H4 (cell line): ENCODE results near the gene CAMKMT. TPM values are rescaled to one million over a fixed set of nuclear protein-coding genes. Genes with fewer than 3 reads are reported as not detected.

ENCODE experiments used
- DNase-seq: peaks from one replicate; pipeline ENCODE4 v3.0.0-alpha.2; 2015; ENCODE audit warnings: low spot score
- total RNA-seq: library from RNA; depleted of rRNA; stranded (reverse); fragments of >200 nt; shearing (Covaris generic); gene quantifications from 2 replicates; pipeline ENCODE4 v1.2.3, GENCODE V29; 2014

The CAMKMT gene
- total RNA-seq, 1 experiment from 2014 or later: 4.5 TPM

- no peak for DNase-seq
Observed at GRCh38 chr2:44770221-44771195, 408.8 kb downstream of the CAMKMT start.

GRCh38 chr2:44771522-44771921 lies 409.8 kb downstream of the CAMKMT start:
- DNase-seq: no peak

- no peak for DNase-seq
Observed at GRCh38 chr2:44772131-44772530, 410.4 kb downstream of the CAMKMT start.

- DNase-seq: no peak
Observed at GRCh38 chr2:44772669-44773378, 411.1 kb downstream of the CAMKMT start.

GRCh38 chr2:44774826-44775492 lies 413.2 kb downstream of the CAMKMT start:
- DNase-seq: no peak

DNA sequence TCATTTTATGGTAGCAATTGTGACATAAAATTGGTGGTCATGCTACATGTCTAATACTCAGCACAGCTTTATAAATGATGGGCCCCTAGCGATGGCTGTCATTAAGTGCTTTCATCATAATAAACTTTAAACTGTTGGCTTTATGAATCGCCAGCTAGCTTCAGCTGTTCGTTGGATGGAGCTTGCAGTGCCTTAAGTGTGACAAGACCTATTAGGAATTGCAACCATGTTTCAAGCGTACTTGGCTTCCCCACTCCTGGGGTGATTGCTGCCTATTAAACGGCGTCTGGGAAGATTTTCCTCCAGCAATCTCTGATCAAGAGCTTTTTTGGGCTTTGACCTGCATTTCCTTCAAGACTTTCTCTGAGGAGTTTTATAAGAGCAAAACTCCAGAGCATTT lies 415.3 kb downstream of the CAMKMT start:
- DNase-seq: no peak

DNA sequence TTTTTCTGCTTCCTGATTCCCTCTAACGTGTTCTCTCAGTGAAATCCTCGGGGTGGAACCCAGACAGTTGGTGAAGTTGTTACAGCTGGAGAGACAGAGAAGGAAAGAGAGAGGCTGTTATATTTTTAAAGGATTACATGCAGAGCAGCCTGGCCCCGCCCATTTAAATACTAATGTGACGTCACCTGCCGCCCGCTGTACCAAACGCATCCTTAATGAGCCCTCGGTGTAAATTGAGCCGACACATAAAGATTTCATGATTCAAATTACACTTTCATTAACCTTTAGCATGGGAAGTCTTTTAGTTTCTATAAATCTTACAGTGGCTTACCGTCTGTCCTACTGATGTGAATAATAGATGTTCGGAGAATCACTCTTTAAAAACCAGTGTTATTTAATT lies 415.8 kb downstream of the CAMKMT start:
- DNase-seq: no peak

DNA sequence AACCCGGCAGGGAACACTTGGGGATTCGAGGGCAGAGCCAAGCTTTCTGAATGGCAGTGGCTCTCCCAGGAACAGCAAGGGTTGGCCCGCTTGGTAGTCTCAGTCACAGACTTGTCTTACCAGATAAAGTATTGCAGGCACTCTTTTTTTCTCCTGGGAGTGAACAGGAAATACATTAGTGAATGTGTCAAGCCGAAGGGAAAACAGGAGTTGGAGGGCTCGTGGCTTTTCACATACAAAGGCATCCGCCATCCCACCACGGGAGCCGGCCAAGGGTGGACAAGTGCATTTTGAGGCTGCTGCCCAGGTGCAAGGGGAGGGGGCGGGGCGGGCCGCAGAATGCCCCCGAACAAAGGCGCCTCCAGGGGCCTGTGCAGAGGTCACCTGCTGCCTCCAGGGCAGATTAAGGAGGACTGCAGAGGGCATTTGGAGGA lies 416.5 kb downstream of the CAMKMT start:
- DNase-seq: no peak

DNA sequence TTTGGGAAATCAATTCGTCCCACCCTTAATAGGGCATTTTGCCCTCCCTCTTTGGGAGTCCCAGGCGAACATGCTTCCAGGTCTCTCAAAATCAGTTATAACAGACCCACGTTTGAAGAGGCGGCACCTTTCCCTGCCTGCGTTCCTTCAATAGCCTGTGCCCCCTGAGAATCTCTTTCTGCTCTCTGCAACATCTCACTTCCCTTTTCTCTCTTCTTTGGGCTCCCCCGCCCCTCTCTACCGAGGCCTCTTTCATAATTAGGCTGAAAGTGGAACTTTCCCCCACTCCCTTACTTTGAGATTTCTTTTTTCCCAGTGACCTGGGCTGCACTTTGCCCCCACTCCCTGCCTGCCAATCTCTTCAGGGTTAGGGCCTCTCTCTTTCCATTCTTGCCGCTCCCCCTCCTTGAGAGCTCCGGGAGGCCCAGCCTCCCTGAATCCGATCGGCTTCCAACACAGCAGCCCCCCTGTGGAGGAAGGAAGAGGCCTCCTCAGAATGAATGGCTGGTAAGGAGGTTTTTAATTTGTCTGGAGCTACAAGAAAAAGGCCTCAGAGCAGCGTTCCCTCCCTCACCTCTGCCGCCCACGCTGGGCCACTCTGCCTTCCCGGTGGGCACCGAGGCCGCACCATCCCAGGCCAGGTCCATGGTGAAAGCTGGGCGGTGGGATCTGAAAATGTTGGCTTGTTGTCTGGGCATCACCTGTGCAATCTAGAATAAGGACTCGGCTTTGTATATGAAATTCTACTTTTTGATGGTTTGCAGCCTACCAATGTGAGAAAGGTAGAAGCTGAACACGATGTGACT lies 417.1 kb downstream of the CAMKMT start:
- DNase-seq: no peak

GRCh38 chr2:44779793-44780192 lies 418.0 kb downstream of the CAMKMT start:
- no peak for DNase-seq

GRCh38 chr2:44780406-44780805 lies 418.7 kb downstream of the CAMKMT start:
- no peak for DNase-seq

GRCh38 chr2:44785433-44785832 lies 423.7 kb downstream of the CAMKMT start:
- no peak for DNase-seq

DNA sequence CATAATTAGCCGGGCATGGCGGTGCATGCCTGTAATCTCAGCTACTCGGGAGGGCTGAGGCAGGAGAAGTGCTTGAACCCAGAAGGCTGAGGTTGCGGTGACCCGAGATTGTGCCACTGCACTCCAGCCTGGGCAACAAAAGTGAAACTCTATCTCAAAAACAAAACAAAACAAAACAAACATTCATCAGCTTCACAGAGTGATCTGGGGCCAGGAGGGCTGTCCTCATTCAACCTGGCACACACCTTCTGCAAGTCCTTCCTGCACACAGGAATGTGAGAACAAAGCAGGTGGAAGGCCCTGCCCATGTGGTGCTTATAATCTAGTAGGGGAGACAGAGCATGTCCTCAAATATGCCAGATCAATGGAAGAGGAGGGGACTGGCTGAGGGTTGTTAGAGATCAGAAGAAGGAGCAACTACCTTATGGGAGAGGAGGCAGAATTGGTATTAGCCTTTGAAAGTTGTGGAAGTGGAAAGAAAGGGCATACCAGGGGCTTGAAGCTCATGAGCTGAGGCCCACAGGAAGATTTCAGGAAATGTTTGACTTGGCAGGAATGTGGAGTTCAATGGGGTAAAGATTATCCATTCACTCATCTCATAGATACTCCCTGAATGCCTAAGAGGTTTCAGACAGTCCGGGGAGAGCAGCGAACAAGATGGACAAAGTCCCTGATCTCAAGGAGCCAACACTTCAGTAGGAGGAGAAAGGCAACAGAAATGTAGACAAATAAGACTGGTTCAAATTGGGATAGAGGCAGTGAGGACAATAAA lies 424.5 kb downstream of the CAMKMT start:
- no peak for DNase-seq

- no peak for DNase-seq
Observed at GRCh38 chr2:44786817-44787214, 425.1 kb downstream of the CAMKMT start.

DNA sequence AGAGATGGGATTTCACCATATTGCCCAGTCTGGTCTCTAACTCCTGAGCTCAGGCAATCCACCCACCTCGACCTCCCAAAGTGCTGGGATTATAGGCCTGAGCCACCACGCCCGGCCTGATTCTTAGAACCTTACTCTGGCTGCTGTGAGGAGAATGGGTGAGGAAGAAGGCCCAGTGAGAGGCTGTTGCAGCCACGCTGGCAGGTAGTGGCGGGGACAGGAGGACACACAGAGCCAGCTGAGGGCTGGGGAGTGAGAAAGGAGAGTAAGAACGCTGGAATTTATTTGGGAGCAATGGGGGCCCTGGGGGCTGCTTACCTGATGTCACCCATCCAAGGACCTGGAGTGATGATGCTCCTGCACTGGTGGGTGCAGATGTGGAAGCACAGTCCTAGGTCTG lies 425.9 kb downstream of the CAMKMT start:
- no peak for DNase-seq

DNA sequence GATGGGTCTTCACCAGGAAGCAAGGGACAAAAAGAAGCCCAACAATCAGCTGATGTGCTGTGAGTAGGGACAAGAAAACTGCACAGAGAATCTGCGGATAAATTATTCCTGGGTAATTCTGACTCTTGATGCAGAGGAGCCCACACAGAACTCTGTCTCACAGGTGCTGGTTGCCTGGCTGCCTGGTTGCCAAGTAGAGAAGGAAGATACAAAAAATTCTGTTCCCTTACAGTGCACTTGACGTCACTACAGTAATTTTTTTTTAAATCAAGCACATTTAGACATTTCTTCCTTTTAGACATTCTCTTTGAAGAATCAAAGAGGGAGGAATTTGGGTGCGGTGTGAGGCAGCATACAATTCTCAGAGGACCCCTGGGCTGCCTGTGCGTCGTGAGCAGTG lies 427.7 kb downstream of the CAMKMT start:
- no peak for DNase-seq

DNA sequence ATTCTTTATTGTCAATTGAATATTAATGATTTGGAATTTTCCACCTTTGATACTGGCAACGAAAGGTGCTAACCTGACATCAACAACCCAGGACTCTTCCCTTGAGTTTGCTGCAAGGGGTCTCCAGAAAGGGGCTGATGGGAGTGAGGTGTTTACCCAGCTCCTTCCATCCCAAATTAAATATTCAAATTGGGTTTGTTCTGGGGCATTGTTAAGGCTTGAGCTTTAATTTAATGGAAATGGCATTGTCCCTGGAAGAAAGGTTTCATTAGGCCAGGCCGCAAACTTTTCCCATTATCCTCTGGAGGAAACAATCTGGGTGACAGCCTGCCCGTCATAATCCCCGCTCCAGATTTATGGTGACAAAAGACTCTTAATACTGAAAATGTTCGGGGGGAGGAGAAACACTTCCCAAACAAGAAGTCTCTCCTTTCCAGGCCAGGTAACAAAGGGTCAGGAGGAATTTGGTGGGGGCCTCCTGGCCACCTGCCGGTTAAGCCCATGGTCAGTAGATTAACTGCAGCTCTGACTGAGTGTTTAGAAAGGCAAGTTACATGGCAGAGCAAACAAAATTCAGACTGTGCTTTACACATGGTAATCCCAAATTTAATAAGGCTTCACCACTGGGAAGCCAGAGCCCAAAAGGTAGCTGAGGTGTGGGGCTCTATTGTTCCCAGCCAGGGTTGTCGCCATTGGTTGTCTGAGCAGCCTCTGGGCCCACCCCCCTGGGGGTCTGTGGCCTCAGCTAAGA lies 428.4 kb downstream of the CAMKMT start:
- DNase-seq: no peak

DNA sequence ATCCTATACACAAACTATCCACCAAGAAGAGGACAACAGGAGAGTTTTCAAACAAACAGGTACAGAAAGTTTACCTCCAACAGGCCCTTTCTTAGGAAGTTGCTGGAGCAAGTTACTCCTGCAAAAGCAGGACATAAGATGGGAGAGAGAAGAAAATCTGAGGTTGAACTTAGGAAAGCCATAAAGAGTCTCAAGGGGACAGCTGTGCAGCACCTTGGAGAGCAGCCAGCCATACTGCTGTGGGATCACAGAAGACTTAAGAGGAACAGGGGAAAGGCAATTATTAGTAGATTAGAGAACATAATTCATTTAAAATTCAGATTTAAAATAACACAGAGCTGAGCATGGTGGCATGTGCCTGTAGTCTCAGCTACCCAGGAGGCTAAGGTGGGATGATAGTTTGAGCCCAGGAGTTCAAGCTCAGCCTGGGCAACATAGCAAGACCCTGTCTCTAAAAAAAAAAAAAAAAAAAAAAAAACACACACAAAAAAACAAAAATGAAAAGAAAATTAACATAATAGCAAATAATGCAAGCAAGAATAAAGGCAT lies 431.6 kb downstream of the CAMKMT start:
- peak; percentile 25 for DNase-seq

DNA sequence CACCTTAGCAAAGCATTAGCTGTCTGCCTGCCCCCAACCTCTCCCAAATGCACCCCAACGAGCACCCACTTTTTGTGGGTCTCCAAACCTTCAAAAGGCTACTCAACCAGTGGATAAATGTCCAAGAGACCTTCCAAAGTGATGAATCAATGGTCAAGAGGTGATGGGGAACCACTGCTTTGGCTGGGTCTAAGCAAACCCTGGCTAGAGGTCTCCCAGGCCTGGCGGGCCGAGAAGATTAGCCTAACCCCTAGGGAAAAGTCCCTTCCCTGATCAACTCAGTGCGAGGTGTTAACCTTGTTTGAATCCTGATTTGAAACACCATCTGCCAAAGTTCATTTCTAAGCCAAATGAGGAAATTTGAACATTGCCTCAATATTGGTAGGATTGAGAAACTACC lies 435.0 kb downstream of the CAMKMT start:
- no peak for DNase-seq
